Mucosa of rectum (tissue), 2 donors: ENCODE results near the gene FUT6.
A peak's percentile ranks its signal among the peaks of the same experiment; 100 is the strongest.
"Not testable (repeated sequence)": the region's sequence is repeated elsewhere in the genome, so short reads cannot be mapped to it uniquely, and the experiment has no call there.

Experiments
- H3K27ac ChIP-seq, 2 donors: one replicate each; pipeline ENCODE4 v1.7.0; 2013; ENCODE audit warnings: inconsistent platforms in 2 of 2, low read depth in 2 of 2, low read length in 2 of 2
- H3K27me3 ChIP-seq, 2 donors: one replicate each; pipeline ENCODE4 v1.7.0; 2013; ENCODE audit warnings: low read length in 2 of 2; ENCODE audit not compliant: control insufficient read depth in 2 of 2, insufficient read depth in 2 of 2
- H3K36me3 ChIP-seq, 2 donors: one replicate each; pipeline ENCODE4 v1.7.0; 2013; ENCODE audit warnings: low read length in 2 of 2; ENCODE audit not compliant: control insufficient read depth in 2 of 2, insufficient read depth in 2 of 2
- H3K4me1 ChIP-seq, 2 donors: one replicate each; pipeline ENCODE4 v1.7.0; 2013; ENCODE audit warnings: low read length in 2 of 2, mild to moderate bottlenecking in 1 of 2; ENCODE audit not compliant: control insufficient read depth in 2 of 2, insufficient read depth in 2 of 2
- H3K4me3 ChIP-seq, 2 donors: one replicate each; pipeline ENCODE4 v1.7.0; 2013; ENCODE audit warnings: low read length in 2 of 2
- H3K9ac ChIP-seq, 2 donors: one replicate each; pipeline ENCODE4 v1.7.0; 2013; ENCODE audit warnings: low read length in 2 of 2, low read depth in 1 of 2, mild to moderate bottlenecking in 1 of 2
- H3K9me3 ChIP-seq, 2 donors: one replicate each; pipeline ENCODE4 v1.7.0; 2013; ENCODE audit warnings: low read length in 2 of 2; ENCODE audit not compliant: control insufficient read depth in 2 of 2
- donor health status: healthy.
- donor health status: Normal muscosa, but diverticular disease.

FUT6 gene, protein sequence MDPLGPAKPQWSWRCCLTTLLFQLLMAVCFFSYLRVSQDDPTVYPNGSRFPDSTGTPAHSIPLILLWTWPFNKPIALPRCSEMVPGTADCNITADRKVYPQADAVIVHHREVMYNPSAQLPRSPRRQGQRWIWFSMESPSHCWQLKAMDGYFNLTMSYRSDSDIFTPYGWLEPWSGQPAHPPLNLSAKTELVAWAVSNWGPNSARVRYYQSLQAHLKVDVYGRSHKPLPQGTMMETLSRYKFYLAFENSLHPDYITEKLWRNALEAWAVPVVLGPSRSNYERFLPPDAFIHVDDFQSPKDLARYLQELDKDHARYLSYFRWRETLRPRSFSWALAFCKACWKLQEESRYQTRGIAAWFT

DNA sequence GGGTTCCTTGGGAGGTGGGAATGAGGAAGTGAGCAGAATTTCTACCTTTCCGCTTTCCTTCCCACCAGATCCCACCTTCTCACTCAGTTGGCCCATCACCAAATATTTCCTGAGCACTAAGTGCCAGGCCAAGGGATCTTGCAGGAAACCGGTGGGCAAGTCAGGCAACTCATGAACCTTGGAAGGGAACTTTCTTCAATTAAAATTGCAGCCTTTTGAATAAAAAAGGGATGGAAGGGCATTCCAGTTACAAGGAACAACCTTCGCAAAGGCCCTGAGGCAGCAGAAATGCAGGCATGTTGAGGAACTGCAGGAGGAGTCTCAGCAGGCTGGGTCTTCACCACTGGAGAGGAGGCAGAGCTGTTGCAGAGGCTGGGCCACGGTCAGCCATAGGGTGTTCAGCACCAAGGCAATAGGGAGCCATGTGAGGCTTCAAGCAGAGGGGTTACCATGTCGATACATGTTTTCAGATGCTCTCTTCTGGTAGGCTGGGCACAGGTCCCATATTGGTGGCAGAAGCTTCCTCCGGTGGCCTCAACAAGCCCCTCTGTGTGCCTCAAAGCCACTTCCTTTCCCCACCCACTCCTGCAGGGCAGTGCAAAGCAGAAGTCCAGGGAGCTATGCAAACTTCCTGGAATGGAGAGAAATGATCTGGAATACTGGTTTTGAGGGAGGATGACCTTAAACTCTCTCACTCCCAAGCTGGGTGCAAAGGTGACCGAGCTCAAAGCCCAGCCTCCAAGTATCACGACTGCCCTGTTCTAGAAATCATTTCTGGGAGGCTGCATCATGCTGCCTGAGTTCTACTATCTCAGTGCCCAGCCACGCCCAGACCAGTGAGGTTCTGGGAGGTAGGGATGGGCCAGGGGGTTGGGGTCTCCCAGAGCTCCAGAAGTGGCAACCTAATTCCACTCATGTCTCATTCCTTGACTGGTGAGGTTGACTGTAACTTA is at the start of gene FUT6:
TSS of gene FUT6 (minus strand) at position 638 of the 953 bp plus-strand sequence. CDS start 7,135 bp downstream, outside the sequence.
- Histone ChIP-seq H3K9ac (peak within 1 kb of the TSS; percentile 86 to 92), H3K4me3 (peak within 1 kb of the TSS; percentile 67 to 84), H3K27me3 (no peaks in the 10 kb centered on the region), H3K27ac (peak within 1 kb of the TSS; percentile 89 to 92), H3K4me1 (peaks cover 14 to 21% of the 10 kb centered on the region in 2 donors), H3K36me3 (peaks cover 9 to 15% of the 10 kb centered on the region in 2 donors), H3K9me3 (no peaks in the 10 kb centered on the region)

DNA sequence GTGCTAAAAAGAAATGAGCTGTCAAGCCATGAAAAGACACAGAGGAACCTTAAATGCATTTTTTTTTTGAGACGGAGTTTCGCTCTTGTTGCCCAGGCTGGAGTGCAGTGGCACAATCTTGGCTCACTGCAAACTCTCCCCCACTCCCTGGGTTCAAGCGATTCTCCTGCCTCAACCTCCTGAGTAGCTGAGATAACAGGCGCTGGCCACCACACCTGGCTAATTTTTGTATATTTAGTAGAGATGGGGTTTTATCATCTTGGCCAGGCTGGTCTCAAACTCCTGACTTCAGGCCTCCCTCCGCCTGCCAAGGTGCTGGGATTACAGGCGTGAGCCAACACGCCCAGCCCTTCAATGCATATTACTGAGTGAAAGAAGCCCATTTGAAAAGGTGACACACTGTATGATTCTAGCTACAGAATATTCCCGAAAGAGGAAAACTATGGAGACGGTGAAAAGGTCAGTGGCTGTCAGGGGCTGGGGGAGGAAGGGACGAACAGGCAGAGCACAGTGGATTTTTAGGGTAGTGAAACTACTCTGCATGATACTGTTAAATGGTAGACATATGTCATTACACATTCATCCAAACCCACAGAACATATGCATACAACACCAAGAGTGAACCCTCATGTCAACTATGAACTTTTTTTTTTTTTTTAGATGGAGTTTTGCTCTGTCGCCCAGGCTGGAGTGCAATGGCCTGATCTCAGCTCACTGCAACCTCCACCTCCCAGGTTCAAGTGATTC is 44.7 kb upstream of the FUT6 start:
- not testable (repeated sequence) for H3K27ac ChIP-seq, H3K4me3 ChIP-seq, H3K9me3 ChIP-seq, H3K36me3 ChIP-seq, H3K9ac ChIP-seq, H3K4me1 ChIP-seq, H3K27me3 ChIP-seq

DNA sequence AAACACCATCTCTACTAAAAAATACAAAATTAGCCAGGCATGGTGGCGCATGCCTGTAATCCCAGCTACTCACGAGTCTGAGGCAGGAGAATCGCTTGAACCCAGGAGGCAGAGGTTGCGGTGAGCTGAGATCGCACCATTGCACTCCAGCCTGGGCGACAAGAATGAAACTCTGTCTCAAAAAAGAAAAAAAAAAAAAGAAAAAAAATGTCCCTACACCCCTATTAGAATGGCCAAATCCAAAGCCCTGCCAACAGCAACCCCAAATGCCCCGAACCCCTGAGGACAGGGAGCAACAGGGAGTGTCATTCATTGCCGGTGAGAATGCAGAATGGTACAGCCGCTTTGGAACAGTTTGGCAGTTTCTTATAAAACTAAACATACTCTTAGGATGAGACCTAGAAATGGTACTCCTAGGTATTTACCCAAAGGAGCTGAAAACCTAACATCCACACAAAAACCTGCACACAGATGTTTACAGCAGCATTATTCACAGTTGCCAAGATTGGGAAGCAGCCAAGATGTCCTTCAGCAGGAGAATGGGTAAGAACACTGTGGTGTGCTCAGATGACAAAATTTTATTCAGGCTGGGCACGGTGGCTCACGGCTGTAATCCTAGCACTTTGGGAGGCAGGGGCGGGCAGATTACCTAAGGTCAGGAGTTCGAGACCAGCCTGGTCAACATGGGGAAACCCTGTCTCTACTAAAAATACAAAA is 43.8 kb upstream of the FUT6 start:
- not testable (repeated sequence) for H3K4me3 ChIP-seq, H3K9me3 ChIP-seq, H3K4me1 ChIP-seq, H3K9ac ChIP-seq, H3K36me3 ChIP-seq, H3K27ac ChIP-seq
- peaks cover 7 to 11% of the 10 kb centered on the region in 2 donors for H3K27me3 ChIP-seq

DNA sequence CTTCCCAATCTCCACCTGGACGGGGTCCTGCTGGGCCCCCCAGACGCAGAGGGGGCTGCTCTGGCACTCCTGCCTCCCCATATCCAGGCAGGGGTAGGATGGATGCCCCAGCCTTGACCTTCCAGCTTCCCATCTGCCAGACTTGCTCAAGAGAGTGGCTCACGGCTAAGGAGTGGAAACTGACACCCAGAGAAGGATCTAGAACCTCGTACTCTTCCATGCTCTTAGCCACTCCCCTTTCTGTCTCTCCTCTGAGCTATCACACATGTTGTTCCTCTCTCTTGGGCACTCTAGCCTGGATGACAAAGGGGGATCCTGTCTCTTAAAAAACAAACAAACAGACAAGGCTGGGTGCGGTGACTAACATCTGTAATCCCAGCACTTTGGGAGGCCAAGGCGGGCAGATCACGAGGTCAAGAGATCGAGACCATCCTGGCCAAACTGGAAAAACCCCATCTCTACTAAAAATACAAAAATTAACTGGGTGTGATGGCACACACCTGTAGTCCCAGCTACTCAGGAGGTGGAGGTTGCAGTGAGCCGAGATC is 43.0 kb upstream of the FUT6 start:
- no peaks in the 10 kb centered on the region for H3K36me3 ChIP-seq
- H3K27ac ChIP-seq = no peak overlapping the region
- H3K4me3 ChIP-seq = no peak overlapping the region
- H3K9ac ChIP-seq = no peak overlapping the region
- H3K4me1 ChIP-seq = peaks cover 0 to 5% of the 10 kb centered on the region in 2 donors
- peaks cover 9 to 11% of the 10 kb centered on the region in 2 donors for H3K27me3 ChIP-seq
- H3K9me3 ChIP-seq = no peaks in the 10 kb centered on the region

DNA sequence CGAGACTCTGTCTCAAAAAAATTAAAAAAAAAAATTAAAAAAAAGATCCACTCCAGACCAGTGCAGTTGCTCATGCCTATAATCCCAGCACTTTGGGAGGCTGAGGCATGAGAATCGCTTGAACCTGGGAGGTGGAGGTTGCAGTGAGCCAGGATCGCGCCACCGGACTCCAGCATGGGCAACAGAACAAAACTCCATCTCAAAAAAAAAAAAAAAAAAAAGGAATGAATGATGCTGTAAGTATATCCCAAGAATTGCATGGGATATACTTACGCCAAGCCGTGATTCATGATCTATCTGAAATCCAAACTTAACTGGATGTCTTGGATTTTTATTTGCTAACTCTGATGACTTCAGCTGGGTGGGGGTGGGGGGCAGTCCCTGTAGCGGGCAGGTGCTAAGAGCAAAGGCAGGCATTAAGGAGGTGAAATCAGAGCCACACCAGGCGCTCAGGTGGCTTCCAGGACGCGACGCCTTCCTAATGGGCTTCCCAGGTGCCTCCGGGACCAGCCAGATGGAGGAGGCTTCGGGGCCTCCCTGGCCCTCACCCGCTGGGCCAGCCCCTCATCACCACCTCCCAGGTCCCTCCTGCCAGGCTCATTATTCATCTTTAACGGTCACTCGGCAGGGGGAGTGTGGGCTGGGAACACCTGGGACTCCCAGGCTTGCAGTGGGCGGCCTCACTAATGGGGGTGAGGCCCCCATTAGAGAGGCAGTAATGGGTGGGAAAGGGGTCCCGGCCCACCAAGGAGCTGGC is 42.2 kb upstream of the FUT6 start:
- H3K4me1 ChIP-seq = peaks cover 0 to 5% of the 10 kb centered on the region in 2 donors
- no peak overlapping the region for H3K4me3 ChIP-seq
- no peak overlapping the region for H3K27ac ChIP-seq
- peaks cover 9 to 11% of the 10 kb centered on the region in 2 donors for H3K27me3 ChIP-seq
- no peaks in the 10 kb centered on the region for H3K36me3 ChIP-seq
- H3K9ac ChIP-seq = no peak overlapping the region
- no peaks in the 10 kb centered on the region for H3K9me3 ChIP-seq

DNA sequence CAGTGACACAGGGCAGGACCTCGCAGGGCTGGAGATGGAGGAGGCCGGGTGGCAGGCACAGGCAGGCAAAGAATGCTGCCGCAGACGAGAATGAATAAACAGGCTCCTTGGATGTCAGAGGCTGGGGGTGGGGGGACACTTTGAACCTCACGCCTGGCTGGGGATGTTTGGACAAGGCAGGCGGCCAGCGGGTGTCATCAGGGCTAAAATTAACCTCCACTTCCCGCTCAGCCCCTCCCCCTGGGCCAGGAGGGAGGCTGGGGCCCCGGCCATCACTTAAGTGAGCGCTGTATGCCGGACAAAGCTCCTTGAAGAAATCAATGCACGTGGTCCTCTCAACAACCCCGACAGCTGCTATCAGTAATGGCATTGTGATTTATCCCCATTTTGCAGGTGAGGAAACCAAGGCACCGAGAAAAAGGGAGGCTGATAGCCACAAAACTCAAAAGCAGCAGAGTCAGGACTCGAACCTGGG is 41.1 kb upstream of the FUT6 start:
- Histone ChIP-seq H3K4me1 (peaks cover 0 to 5% of the 10 kb centered on the region in 2 donors), H3K27ac (no peak overlapping the region), H3K36me3 (no peaks in the 10 kb centered on the region), H3K9me3 (no peaks in the 10 kb centered on the region), H3K4me3 (no peak overlapping the region), H3K27me3 (peaks cover 9 to 11% of the 10 kb centered on the region in 2 donors), H3K9ac (no peak overlapping the region)

DNA sequence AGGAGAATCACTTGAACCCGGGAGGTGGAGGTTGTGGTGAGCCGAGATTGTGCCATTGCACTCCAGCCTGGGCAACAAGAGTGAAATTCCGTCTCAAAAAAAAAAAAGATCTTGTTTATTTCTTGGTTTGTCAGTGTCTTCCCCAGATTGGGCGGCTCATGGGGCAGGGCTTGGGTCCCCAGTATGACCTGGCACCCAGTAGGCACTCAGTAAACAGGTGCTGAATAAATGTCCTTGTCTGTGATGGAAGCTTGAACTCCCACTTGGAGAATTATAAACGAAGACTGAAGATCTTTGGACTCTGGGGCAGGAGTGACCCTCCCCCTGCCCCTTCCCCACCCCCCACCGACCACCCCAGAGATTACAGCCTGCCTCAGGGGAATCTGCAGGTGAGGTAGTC is 40.7 kb upstream of the FUT6 start:
- Histone ChIP-seq H3K36me3 (no peaks in the 10 kb centered on the region), H3K4me1 (peaks cover 0 to 5% of the 10 kb centered on the region in 2 donors), H3K27me3 (peaks cover 9 to 11% of the 10 kb centered on the region in 2 donors), H3K9ac (no peak overlapping the region), H3K9me3 (no peaks in the 10 kb centered on the region), H3K4me3 (no peak overlapping the region), H3K27ac (no peak overlapping the region)

DNA sequence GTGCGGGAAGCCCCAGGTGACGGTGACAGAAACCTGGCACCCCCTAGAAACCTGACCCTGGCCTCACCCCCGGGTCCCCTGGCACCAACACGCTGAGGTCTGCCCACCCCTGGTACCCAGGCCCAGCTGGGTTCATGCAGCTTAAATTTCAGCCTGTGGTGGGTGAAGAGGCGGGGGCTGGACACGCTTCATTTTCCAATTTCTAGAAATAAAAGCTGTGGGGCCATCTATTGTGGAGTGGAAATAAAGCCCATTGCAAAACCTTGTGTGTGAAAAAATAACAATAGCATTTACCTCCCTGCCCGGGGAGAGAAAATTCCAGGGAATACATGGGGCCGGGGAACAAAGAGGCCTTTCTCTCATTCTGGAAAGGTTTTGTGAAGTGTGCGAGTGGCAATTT is 38.4 kb upstream of the FUT6 start:
- Histone ChIP-seq H3K36me3 (no peaks in the 10 kb centered on the region), H3K9ac (no peak overlapping the region), H3K9me3 (no peaks in the 10 kb centered on the region), H3K4me3 (no peak overlapping the region), H3K27ac (no peak overlapping the region), H3K27me3 (peaks cover 9 to 11% of the 10 kb centered on the region in 2 donors), H3K4me1 (peaks cover 0 to 5% of the 10 kb centered on the region in 2 donors)
